ENCODE measurements around the gene SFTPB.

Gene SFTPB

DNA sequence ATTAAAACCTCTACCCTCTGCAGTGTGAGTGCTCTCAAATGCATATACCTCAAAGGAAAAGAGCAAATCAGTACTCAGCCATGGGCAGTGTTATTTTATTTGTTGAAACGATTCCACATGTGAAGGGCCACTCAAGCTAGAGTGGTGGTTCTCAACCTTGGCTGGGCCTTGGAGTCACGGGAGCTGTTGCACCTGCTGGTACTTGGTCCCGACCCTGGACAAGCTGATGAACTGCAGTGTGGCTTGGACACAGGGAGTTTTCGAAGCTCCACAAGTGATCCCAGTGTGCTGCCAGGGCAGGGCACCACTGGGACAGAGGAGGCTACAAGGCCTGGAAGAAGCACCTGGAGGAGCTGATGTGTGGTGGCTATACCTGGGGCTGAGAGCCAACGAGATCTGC, 45.8 kb upstream of the SFTPB start:
- peak overlapping the region; percentile 75 for H3K27ac ChIP-seq
- no peaks in the 10 kb centered on the region for H3K4me1 ChIP-seq
- H3K9ac ChIP-seq, result no peak overlapping the region

DNA sequence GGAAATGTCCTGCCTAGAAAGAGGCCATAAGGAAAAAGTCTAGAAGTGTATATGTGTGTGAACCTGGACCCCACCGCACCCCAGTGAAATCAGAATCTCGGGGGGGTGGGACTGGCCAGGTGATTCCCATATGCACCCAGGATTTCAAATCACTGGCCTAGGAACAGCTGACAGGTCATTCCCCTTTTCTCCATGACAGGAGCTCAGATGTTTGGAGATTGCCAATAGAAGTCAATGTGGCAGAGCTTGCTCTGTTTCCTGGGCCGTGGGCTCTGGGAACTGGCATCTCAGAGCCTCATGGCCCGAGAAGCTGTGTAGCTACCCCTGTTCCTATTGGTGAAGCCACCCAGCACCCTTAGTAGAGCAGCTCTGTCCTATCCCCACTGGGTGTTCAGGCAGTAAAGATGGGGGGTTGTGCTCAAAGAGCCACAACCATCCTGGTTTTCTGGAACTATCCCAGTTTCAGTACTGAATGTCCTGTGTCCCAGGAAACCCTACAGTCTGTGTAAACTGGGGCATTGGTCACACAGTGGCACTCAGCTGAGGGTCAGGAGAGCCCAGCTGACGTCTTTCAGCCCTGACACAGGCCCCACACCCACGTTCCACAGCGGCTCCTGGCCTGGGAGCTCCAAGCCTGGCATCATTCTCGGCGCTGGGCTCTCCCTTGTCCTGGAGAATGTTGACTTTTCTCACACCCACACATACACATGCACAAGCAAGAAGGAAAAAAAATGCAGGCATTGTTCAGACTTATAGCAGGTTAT, 45.0 kb upstream of the SFTPB start:
- Histone ChIP-seq H2AFZ (no peak overlapping the region), H3K9ac (no peak overlapping the region), H3K4me2 (ENCODE audit: low read length) (no peak overlapping the region), H3K79me2 (no peaks in the 10 kb centered on the region), H3K9me3 (ENCODE audit: control insufficient read depth, low read length) (no peaks in the 10 kb centered on the region), H3K36me3 (ENCODE audit: control insufficient read depth, insufficient read depth, low read length) (no peaks in the 10 kb centered on the region), H3K27me3 (ENCODE audit: control insufficient read depth, insufficient read depth, low read length) (no peaks in the 10 kb centered on the region), H3K4me3 (ENCODE audit: low read depth, low read length) (no peak overlapping the region), H3K27ac (peak overlapping the region; percentile 75), H3K4me1 (no peaks in the 10 kb centered on the region)
- TF ChIP-seq, protein P1, sequence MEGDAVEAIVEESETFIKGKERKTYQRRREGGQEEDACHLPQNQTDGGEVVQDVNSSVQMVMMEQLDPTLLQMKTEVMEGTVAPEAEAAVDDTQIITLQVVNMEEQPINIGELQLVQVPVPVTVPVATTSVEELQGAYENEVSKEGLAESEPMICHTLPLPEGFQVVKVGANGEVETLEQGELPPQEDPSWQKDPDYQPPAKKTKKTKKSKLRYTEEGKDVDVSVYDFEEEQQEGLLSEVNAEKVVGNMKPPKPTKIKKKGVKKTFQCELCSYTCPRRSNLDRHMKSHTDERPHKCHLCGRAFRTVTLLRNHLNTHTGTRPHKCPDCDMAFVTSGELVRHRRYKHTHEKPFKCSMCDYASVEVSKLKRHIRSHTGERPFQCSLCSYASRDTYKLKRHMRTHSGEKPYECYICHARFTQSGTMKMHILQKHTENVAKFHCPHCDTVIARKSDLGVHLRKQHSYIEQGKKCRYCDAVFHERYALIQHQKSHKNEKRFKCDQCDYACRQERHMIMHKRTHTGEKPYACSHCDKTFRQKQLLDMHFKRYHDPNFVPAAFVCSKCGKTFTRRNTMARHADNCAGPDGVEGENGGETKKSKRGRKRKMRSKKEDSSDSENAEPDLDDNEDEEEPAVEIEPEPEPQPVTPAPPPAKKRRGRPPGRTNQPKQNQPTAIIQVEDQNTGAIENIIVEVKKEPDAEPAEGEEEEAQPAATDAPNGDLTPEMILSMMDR (IDR thresholded peaks at IDR 0.05), result no peak

More for the DNA sequence above, 45.8 kb upstream of the SFTPB start:
- Histone ChIP-seq H3K27me3 (ENCODE audit: control insufficient read depth, insufficient read depth, low read length) (no peaks in the 10 kb centered on the region), H2AFZ (no peak overlapping the region), H3K79me2 (no peaks in the 10 kb centered on the region), H3K9me3 (ENCODE audit: control insufficient read depth, low read length) (no peaks in the 10 kb centered on the region), H3K36me3 (ENCODE audit: control insufficient read depth, insufficient read depth, low read length) (no peaks in the 10 kb centered on the region), H3K4me2 (ENCODE audit: low read length) (no peak overlapping the region), H3K4me3 (ENCODE audit: low read depth, low read length) (no peak overlapping the region)
- TF ChIP-seq, protein P1 (IDR thresholded peaks at IDR 0.05), result no peak

DNA sequence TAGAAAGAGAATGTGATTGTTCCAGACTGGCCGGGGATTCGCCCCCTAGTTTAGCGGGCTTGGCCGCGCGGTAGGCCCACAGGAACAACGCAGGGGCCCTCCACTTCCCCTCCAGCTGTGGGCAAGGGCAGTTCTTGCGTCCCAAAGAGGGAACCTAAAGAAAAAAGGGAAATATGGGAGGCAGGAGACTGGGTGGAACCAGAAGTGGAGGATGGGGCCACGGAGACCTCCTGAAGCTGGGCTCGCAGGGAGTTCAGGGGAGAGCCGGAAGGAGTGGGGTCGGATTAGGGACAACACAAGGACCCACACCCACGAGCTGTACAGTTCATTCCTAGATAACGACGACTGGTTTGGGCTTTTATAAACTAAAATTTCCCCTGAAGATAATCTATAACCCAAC, 44.3 kb upstream of the SFTPB start:
- no peaks in the 10 kb centered on the region for H3K9me3 ChIP-seq (ENCODE audit: control insufficient read depth, low read length)
- TF ChIP-seq, protein P1 (IDR thresholded peaks at IDR 0.05), result no peak
- no peak overlapping the region for H2AFZ ChIP-seq
- H3K9ac ChIP-seq, result no peak overlapping the region
- H3K4me2 ChIP-seq (ENCODE audit: low read length), result no peak overlapping the region
- no peaks in the 10 kb centered on the region for H3K36me3 ChIP-seq (ENCODE audit: control insufficient read depth, insufficient read depth, low read length)
- no peak overlapping the region for H3K4me3 ChIP-seq (ENCODE audit: low read depth, low read length)
- H3K27ac ChIP-seq, result peak overlapping the region; percentile 75
- no peaks in the 10 kb centered on the region for H3K4me1 ChIP-seq
- H3K27me3 ChIP-seq (ENCODE audit: control insufficient read depth, insufficient read depth, low read length), result no peaks in the 10 kb centered on the region
- H3K79me2 ChIP-seq, result no peaks in the 10 kb centered on the region

DNA sequence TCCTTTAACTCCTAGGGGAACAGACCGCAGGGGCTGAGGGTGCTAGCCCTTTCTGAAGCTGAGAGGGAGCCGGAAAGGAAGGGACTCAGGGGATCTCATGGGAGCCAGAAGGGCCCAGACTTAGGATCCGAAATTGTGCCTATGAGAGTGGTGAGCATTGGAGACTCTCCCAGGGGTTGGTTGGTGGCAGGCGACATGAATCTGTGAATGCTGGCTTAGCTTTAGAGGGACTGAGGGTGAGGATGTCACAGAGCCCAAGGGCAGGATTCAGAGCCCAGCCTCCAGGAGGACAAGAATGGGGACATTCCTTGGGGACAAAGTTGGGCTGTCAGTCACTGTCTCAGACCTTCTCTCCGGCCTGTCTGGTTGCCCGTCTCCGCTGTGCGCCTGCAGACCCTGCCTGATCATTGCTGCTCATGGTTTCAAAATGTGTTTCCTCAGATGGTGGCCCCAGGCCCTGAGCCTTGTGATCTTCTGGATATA, 43.6 kb upstream of the SFTPB start:
- Histone ChIP-seq H2AFZ (no peak overlapping the region), H3K27me3 (ENCODE audit: control insufficient read depth, insufficient read depth, low read length) (no peaks in the 10 kb centered on the region), H3K36me3 (ENCODE audit: control insufficient read depth, insufficient read depth, low read length) (no peaks in the 10 kb centered on the region), H3K27ac (peak overlapping the region; percentile 75), H3K4me1 (no peaks in the 10 kb centered on the region), H3K4me3 (ENCODE audit: low read depth, low read length) (no peak overlapping the region), H3K4me2 (ENCODE audit: low read length) (no peak overlapping the region), H3K9me3 (ENCODE audit: control insufficient read depth, low read length) (no peaks in the 10 kb centered on the region), H3K9ac (no peak overlapping the region), H3K79me2 (no peaks in the 10 kb centered on the region)
- TF ChIP-seq, protein P1 (IDR thresholded peaks at IDR 0.05), result no peak

Measured in parathyroid adenoma (tissue), 2 donors.